OCI-LY7 (cell line): Measurements from ENCODE around the gene TMEM63B. TPM values are rescaled to one million over a fixed set of nuclear protein-coding genes. Genes with fewer than 3 reads are reported as not detected.

Experiments
- BruUV-seq: library from RNA; stranded (reverse); fragments of 400-500 nt; replicated peaks from 2 replicates; lab custom pipeline; 2021; lab: Mats Ljungman, UMichigan
- CTCF ChIA-PET: fragments of 300-600 bp; sonication (Branson Sonifier 250); formaldehyde crosslinking; loops from one replicate; lab custom pipeline; 2022; ENCODE audit warnings: antibody characterized with exemption; ENCODE audit not compliant: unreplicated experiment; lab: Charles Lee
- POLR2A ChIA-PET: fragments of 300-600 bp; sonication (Branson Sonifier 250); formaldehyde crosslinking; loops from one replicate; lab custom pipeline; 2022; ENCODE audit warnings: antibody characterized with exemption; lab: Charles Lee
- DNase-seq: peaks from one replicate; pipeline ENCODE4 v3.0.0-alpha.2; 2015; ENCODE audit warnings: low spot score
- H2AFZ ChIP-seq: fragments of 200-600 bp; sonication (generic), shearing (Covaris generic); 2 replicates; pipeline ENCODE4 v1.6.1; 2014; ENCODE audit warnings: mild to moderate bottlenecking, antibody characterized with exemption, low read length, moderate library complexity
- H3K27ac ChIP-seq: fragments of 200-600 bp; sonication (generic); 2 replicates; pipeline ENCODE4 v1.5.1; 2014; ENCODE audit warnings: mixed run types, low read depth, mild to moderate bottlenecking, moderate library complexity, low read length, inconsistent platforms; ENCODE audit not compliant: poor library complexity, severe bottlenecking
- H3K36me3 ChIP-seq: fragments of 200-600 bp; sonication (generic); 2 replicates; pipeline ENCODE4 v1.6.1; 2014; ENCODE audit warnings: mild to moderate bottlenecking, antibody characterized with exemption, low read length, moderate library complexity, mixed read lengths; ENCODE audit not compliant: insufficient read depth
- H3K4me1 ChIP-seq: fragments of 200-600 bp; sonication (generic); 2 replicates; pipeline ENCODE4 v1.5.1; 2014; ENCODE audit warnings: mild to moderate bottlenecking, low read length; ENCODE audit not compliant: insufficient read depth, poor library complexity, severe bottlenecking
- H3K4me2 ChIP-seq: fragments of 200-600 bp; sonication (generic); 2 replicates; pipeline ENCODE4 v1.6.1; 2014; ENCODE audit warnings: mild to moderate bottlenecking, low read length
- H3K4me3 ChIP-seq: fragments of 200-600 bp; sonication (generic); 2 replicates; pipeline ENCODE4 v1.5.1; 2014; ENCODE audit warnings: mild to moderate bottlenecking, low read depth, low read length; ENCODE audit not compliant: poor library complexity, severe bottlenecking
- H3K79me2 ChIP-seq: fragments of 200-600 bp; sonication (generic); 2 replicates; pipeline ENCODE4 v1.6.1; 2016; ENCODE audit warnings: low read depth, mild to moderate bottlenecking, low read length, moderate library complexity, mixed read lengths; ENCODE audit not compliant: insufficient read depth
- H3K9me2 ChIP-seq: fragments of 200-600 bp; sonication (generic); 2 replicates; pipeline ENCODE4 v1.6.1; 2016; ENCODE audit warnings: mild to moderate bottlenecking, low read length, mixed read lengths; ENCODE audit not compliant: insufficient read depth
- H3K9me3 ChIP-seq: fragments of 200-600 bp; sonication (generic); 2 replicates; pipeline ENCODE4 v1.6.1; 2014; ENCODE audit warnings: mild to moderate bottlenecking, mixed run types, low read length, mixed read lengths
- H4K20me1 ChIP-seq: fragments of 200-600 bp; sonication (generic); 2 replicates; pipeline ENCODE4 v1.6.1; 2014; ENCODE audit warnings: mild to moderate bottlenecking, antibody characterized with exemption, low read length, moderate library complexity, mixed read lengths; ENCODE audit not compliant: insufficient read depth
- EZH2phosphoT487 ChIP-seq: fragments of 200-600 bp; sonication (generic); IDR thresholded peaks from 2 replicates; pipeline ENCODE4 v1.6.1; 2018; ENCODE audit warnings: low read depth, borderline replicate concordance, mild to moderate bottlenecking, mixed run types, antibody characterized with exemption, low read length, moderate library complexity, mixed read lengths
- intact Hi-C: fragments of 100-400 bp; cut with micrococcal nuclease; formaldehyde crosslinking; loops from one replicate; pipeline ENCODE4 v1.10.0; 2022; ENCODE audit not compliant: unreplicated experiment
- total RNA-seq, 2 experiments: library from RNA; depleted of rRNA in 1 of 2; stranded (reverse); fragments of >200 nt in 1 of 2; shearing (Covaris generic) in 1 of 2; gene quantifications; 2 replicates each; pipeline ENCODE4 v1.2.3, GENCODE V29; 2014 to 2022
- TF ChIP-seq, protein P1 (sequence below): fragments of 200-600 bp; sonication (generic); conservative IDR thresholded peaks from 2 replicates; pipeline ENCODE4 v1.5.1; 2014; ENCODE audit warnings: mild to moderate bottlenecking, antibody characterized with exemption, low read length, moderate library complexity, mixed read lengths

TMEM63B gene
- total RNA-seq, 2 experiments from 2014 or later: 5.4 to 10.0 TPM

- Histone ChIP-seq H4K20me1 (no peaks in the 10 kb centered on the region), H3K4me3 (no peak overlapping the region), H3K79me2 (no peaks in the 10 kb centered on the region), H3K4me2 (no peak overlapping the region), H2AFZ (no peak overlapping the region), H3K36me3 (no peaks in the 10 kb centered on the region), H3K4me1 (no peaks in the 10 kb centered on the region), H3K27ac (no peak overlapping the region), H3K9me3 (no peaks in the 10 kb centered on the region), H3K9me2 (no peaks in the 10 kb centered on the region)
- CTCF ChIA-PET: no interaction called here
- TF ChIP-seq, protein P1, sequence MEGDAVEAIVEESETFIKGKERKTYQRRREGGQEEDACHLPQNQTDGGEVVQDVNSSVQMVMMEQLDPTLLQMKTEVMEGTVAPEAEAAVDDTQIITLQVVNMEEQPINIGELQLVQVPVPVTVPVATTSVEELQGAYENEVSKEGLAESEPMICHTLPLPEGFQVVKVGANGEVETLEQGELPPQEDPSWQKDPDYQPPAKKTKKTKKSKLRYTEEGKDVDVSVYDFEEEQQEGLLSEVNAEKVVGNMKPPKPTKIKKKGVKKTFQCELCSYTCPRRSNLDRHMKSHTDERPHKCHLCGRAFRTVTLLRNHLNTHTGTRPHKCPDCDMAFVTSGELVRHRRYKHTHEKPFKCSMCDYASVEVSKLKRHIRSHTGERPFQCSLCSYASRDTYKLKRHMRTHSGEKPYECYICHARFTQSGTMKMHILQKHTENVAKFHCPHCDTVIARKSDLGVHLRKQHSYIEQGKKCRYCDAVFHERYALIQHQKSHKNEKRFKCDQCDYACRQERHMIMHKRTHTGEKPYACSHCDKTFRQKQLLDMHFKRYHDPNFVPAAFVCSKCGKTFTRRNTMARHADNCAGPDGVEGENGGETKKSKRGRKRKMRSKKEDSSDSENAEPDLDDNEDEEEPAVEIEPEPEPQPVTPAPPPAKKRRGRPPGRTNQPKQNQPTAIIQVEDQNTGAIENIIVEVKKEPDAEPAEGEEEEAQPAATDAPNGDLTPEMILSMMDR: no peak
- no peak for TF ChIP-seq EZH2phosphoT487
- no peak for DNase-seq
- intact Hi-C loops: no loop called here
- BruUV-seq: no TSS peak
- POLR2A ChIA-PET: no interaction called here
Observed at GRCh38 chr6:44135173-44135758, 7.9 kb downstream of the TMEM63B start.

- H3K9me2 ChIP-seq: no peaks in the 10 kb centered on the region
- H3K27ac ChIP-seq: no peak overlapping the region
- no peak overlapping the region for H3K4me2 ChIP-seq
- no peaks in the 10 kb centered on the region for H3K36me3 ChIP-seq
- ChIA-PET CTCF (no interaction called here), POLR2A (no interaction called here)
- DNase-seq: no peak
- intact Hi-C loops: no loop called here
- no peaks in the 10 kb centered on the region for H3K9me3 ChIP-seq
- no peak overlapping the region for H2AFZ ChIP-seq
- H3K4me3 ChIP-seq: no peak overlapping the region
- H3K4me1 ChIP-seq: no peaks in the 10 kb centered on the region
- H4K20me1 ChIP-seq: no peaks in the 10 kb centered on the region
- TF ChIP-seq, protein P1: no peak
- TF ChIP-seq EZH2phosphoT487: no peak
- no TSS peak for BruUV-seq
- no peaks in the 10 kb centered on the region for H3K79me2 ChIP-seq
Observed at GRCh38 chr6:44135875-44136274, 8.5 kb downstream of the TMEM63B start.

GRCh38 chr6:44138717-44139350 lies 11.5 kb downstream of the TMEM63B start:
- TF ChIP-seq EZH2phosphoT487: no peak
- TF ChIP-seq, protein P1: no peak
- H3K9me3 ChIP-seq: no peaks in the 10 kb centered on the region
- no peak overlapping the region for H3K27ac ChIP-seq
- no peaks in the 10 kb centered on the region for H3K36me3 ChIP-seq
- H4K20me1 ChIP-seq: no peaks in the 10 kb centered on the region
- no peaks in the 10 kb centered on the region for H3K4me1 ChIP-seq
- no TSS peak for BruUV-seq
- no peaks in the 10 kb centered on the region for H3K9me2 ChIP-seq
- no peaks in the 10 kb centered on the region for H3K79me2 ChIP-seq
- no peak overlapping the region for H2AFZ ChIP-seq
- intact Hi-C loops: no loop called here
- POLR2A ChIA-PET: no interaction called here
- no peak overlapping the region for H3K4me2 ChIP-seq
- H3K4me3 ChIP-seq: no peak overlapping the region
- CTCF ChIA-PET: no interaction called here
- no peak for DNase-seq
